ENCODE results near the gene PLEKHN1.
"Not testable (repeated sequence)": the region's sequence is repeated elsewhere in the genome, so short reads cannot be mapped to it uniquely, and the experiment has no call there.

PLEKHN1 gene

GRCh38 chr1:1014799-1015681 lies 48.8 kb downstream of the PLEKHN1 start:
- DNase-seq: no peak

GRCh38 chr1:1017397-1018320 lies 51.4 kb downstream of the PLEKHN1 start:
- DNase-seq: not testable (repeated sequence)

- not testable (repeated sequence) for DNase-seq
These were observed 52.0 kb downstream of the PLEKHN1 start for GRCh38 chr1:1018321-1018685.

- DNase-seq: peak; percentile 86
These were observed 53.1 kb downstream of the PLEKHN1 start for GRCh38 chr1:1019122-1019999.

GRCh38 chr1:1020000-1020404 lies 53.7 kb downstream of the PLEKHN1 start, which contains the start of gene AGRN:
Gene AGRN (plus strand): TSS chr1:1020120. CDS start chr1:1020173, 53 bp downstream.
- no peak for DNase-seq

DNA sequence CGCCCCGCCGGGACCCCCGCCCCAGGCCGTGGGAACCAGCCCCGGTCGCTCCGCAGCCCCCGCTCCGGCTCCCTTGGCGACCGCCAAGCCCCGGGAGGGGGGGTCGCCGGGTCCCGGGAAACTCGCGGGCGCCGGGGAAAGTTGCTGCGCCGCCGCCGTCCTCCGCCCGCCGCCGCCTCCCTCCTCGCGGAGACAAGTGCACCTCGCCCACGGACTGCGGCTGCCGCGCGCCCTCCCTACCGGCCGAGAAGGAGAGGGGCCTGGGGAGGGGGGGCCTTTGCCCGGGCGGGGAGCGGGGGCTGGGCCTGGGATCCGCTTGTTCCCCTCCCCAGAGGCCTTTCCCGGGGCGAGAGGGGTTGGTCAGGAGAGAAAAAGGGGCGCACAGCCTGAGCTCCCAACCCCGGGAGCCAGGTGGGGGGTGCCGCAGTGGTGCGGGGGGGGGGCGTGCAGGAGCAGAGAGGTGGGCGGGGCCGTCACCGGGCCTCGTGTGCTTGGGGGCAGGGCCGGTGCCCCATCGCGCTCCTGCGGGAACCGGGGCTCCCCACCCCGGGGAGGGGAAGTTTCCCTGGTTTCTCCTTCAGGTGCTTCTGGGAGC lies 54.2 kb downstream of the PLEKHN1 start:
- no peak for DNase-seq

DNA sequence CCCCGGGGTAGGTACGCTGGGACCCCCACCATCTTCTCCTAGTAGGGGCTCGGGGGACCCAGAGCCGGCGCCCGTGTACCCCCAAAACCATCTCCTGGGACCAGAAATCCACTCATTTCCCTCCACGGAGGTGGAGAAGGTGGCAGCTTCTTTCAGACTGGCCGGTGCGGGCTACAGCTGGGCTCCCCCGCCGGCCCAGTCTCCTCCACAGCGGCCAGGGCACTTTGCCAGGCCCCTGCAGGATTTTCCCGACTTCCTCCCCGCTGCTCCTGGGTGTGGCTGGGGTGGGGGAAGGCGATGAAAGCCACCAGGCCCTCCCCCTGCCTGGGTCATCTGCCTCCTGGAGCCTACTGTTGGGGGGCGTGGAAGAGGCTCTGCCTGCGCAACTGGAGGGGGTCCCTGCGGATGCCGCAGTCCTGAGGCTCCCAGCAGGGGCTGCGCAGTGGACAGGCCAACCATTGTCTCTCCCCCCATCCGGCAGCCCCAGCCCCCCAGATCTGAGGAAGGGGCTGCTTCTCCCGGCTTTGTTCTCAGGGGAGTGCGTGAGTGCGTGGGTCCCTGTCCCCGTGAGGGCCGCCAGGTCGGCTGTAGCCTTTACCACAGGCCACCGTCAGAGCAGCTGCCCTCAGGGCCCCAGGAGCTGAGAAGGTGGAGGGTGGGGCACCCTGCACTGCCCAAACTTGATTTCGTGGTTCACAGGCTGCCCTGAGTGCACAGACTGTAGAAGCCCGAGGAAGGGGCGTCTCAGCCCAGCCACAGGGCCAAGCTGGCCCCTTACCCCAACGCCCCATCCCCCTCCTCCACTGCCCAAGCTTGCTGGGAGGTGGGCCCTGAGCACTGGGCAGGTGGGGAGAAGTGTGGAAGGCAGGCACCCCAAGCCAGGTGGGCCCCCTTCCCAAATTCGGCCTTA lies 55.0 kb downstream of the PLEKHN1 start:
- DNase-seq: no peak

DNA sequence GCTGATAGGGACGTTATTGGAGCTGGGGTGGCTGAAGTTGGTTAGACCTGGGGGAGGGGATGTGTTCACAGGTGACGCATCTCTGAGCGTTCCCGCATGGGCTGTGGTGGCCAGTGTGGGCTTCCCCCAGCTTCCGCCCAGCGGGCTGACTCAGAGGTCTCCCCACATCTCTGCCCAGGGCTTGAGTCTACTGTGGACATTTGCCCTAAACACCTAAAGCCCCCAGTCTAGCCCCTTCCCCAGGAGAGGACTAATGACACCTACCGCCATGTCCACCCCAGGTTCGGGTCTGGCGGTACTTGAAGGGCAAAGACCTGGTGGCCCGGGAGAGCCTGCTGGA lies 55.6 kb downstream of the PLEKHN1 start:
- DNase-seq: no peak

DNA sequence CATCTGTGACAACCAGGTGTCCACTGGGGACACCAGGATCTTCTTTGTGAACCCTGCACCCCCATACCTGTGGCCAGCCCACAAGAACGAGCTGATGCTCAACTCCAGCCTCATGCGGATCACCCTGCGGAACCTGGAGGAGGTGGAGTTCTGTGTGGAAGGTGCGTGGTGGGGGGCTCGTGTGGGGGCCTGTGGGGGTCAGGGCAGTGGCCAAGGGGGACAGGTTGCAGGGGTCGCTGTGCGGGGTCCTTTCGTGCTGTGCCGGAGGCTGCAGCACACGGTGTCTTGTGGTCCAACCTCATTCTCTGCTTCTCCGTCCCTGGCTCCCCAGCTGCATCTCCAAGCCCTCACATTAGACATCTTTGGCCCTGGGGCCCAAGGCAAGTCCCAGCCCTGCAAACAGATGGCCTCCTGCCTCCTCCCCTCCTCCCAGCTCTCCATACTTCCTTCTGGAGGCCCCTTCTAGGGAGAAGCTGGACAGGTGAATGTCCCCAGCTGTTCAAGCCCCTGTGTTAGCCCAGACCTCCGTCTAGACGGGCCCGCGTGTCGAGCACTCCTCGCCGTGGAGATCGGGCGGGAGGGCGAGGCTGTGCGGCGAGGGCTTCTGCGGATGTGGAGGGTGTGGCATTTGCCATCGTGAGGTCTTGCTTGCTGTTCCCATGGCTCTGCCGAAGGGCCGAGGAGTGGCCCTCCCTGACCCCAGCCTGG lies 56.2 kb downstream of the PLEKHN1 start:
- DNase-seq: no peak

DNA sequence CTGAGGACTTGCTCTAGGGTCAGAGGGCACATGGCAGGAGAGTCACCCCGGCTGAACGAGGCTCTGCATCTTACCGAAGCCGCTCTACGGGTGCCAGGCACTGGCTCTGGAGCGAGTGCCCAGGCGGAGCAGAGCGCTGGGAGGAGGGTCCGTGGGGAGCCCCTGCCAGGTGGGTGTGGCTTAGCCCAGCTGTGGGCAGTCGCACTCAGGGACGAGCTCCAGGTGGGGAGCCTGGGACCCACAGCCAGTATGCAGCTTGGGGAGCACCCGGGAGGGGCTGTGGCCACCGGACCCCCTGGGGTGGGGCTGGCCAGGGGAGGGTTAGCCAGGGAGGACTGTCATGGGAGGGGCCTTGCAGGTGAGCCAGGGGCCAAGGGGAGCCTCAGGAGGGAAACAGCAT lies 57.4 kb downstream of the PLEKHN1 start:
- no peak for DNase-seq

DNA sequence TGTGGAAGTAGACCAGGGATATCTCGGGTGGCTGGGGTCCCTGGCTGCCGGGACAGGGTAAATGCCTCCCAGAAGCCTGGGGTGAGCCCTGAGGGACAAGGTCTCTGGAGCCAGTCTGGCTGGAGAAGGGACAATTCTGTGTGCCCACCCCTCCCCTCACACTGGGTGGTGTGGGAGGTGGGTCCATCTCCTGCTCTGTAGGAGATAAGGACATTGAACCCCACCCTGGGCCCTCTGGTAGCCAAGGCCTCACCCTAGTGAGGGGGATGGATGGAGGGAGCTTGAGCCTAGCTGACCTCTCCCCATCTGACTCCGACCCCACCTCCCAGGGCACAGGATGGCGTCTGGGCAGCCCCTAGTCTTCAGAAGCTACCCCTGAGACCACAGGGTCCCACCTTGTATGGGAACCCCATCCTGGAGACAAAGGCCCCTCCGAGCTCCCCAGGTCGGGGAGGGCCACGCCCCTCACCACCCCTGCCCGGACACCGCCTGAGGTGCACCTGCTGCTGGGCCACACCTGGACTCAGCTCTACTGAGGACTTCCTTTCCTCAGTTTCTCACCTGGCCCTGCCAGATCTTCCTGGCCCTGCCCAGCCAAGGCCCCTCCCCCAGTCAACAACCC lies 58.0 kb downstream of the PLEKHN1 start:
- no peak for DNase-seq

- peak; percentile 40 for DNase-seq
These were observed 58.8 kb downstream of the PLEKHN1 start for GRCh38 chr1:1024771-1025699.

Measured in midbrain (tissue), 1 donor.